ENCODE measurements around the gene XRCC5. TPM values are rescaled to one million over a fixed set of nuclear protein-coding genes. Genes with fewer than 3 reads are reported as not detected.
A peak's percentile ranks its signal among the peaks of the same experiment; 100 is the strongest.

XRCC5 gene
- total RNA-seq, 1 experiment from 2014 or later = 322 TPM

DNA sequence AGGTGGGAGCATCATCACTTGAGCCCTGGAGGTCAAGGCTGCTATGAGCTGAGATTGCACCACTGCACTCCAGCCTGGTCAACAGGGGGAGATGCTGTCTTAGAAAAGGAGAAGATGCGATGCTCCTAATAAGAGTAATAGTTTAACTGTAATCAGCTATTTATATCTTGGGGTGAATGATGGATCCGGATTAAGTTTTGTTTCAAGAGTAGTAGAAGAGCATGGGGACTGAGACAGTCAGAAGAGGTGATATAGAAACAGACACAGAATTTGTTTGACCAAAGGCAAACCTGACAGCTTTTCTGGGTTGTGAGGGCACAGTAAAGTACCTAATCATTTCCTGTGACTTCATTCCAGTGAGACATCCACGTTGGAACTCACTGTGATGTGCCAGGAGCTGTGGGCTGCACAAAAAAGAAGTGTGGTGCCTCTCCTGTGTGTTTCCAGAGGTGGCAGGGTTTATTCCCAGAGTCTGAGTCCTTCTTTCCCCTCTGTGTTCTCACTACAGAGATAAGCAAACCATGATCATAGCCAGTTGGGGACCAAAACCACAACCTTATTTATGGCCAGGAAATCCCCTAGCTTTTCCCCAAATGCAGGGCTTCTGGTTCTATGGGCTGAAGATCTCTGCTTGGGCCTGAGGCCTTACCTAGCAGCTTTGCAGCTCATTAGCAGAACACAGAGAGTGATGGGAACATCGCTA lies 113.7 kb downstream of the XRCC5 start:
- no peak overlapping the region for H3K4me3 ChIP-seq (ENCODE audit: low read depth in 2 of 2, low read length in 2 of 2)
- no TSS peak for BruUV-seq (replicated peaks)
- in situ Hi-C loops (cut with HindIII; ENCODE audit: low pct_unique_long_range_greater_than_20kb, low sequenced_read_pairs) (no loop called here), intact Hi-C loops (cut with micrococcal nuclease; ENCODE audit: unreplicated experiment) (loop anchor here (5.0 kb wide), 1 partner anchor 180 kb away; no protein-coding TSS in a partner anchor)
- H3K4me1 ChIP-seq (ENCODE audit: control insufficient read depth, insufficient read depth, low read length) = 0 out of 2 replicates have a peak, but pooled peaks cover 3% of the 10 kb centered on the region
- CTCF ChIA-PET = interaction anchor here (1.3 kb wide), 1 partner anchor 182 kb away, joined by 4 read pairs; no protein-coding TSS in a partner anchor
- H3K9me3 ChIP-seq (ENCODE audit: control insufficient read depth, insufficient read depth, low read depth, low read length) = no peaks in the 10 kb centered on the region
- TF ChIP-seq, protein P1, sequence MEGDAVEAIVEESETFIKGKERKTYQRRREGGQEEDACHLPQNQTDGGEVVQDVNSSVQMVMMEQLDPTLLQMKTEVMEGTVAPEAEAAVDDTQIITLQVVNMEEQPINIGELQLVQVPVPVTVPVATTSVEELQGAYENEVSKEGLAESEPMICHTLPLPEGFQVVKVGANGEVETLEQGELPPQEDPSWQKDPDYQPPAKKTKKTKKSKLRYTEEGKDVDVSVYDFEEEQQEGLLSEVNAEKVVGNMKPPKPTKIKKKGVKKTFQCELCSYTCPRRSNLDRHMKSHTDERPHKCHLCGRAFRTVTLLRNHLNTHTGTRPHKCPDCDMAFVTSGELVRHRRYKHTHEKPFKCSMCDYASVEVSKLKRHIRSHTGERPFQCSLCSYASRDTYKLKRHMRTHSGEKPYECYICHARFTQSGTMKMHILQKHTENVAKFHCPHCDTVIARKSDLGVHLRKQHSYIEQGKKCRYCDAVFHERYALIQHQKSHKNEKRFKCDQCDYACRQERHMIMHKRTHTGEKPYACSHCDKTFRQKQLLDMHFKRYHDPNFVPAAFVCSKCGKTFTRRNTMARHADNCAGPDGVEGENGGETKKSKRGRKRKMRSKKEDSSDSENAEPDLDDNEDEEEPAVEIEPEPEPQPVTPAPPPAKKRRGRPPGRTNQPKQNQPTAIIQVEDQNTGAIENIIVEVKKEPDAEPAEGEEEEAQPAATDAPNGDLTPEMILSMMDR (IDR thresholded peaks at IDR 0.05) = peak; percentile 63
- TF ChIP-seq TCF7L2 (IDR thresholded peaks at IDR 0.05; ENCODE audit: low read depth, low read length) = no peak
- no peaks in the 10 kb centered on the region for H3K36me3 ChIP-seq (ENCODE audit: control insufficient read depth, insufficient read depth, low read length)
- H3K27me3 ChIP-seq (ENCODE audit: control insufficient read depth, insufficient read depth, low read length) = no peaks in the 10 kb centered on the region
- H3K27ac ChIP-seq (ENCODE audit: low read length) = no peak overlapping the region
- POLR2A ChIA-PET = interaction anchor here (0.6 kb wide), 1 partner anchor 155 kb away, joined by 3 read pairs; no protein-coding TSS in a partner anchor
- peak; percentile 62 for ATAC-seq
- DNase-seq (ENCODE audit: low read depth, low spot score) = peak; percentile 33

DNA sequence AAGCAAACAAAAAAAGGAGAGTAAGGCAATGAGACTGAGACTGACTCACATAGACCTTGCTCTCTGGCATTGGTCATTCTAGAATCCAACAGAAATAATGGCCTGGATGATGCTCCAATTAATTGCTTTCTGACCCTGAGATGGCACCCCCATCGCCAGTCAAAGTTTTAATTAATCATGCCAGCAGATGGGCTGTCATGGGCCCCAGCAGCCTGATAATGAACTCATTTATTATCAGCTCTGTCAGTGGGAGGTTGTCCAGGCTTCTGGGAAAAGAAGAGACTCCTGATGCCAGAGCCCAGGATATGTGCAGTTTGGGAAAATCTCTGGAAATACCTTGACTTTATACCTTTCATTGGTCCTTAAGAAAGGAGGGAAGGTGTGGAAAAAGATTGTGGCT lies 115.2 kb downstream of the XRCC5 start:
- no peaks in the 10 kb centered on the region for H3K9me3 ChIP-seq (ENCODE audit: control insufficient read depth, insufficient read depth, low read depth, low read length)
- POLR2A ChIA-PET = no interaction called here
- no TSS peak for BruUV-seq (replicated peaks)
- no peak overlapping the region for H3K27ac ChIP-seq (ENCODE audit: low read length)
- intact Hi-C loops (cut with micrococcal nuclease; ENCODE audit: unreplicated experiment) = loop anchor here (5.0 kb wide), 1 partner anchor 178 kb away; no protein-coding TSS in a partner anchor
- H3K27me3 ChIP-seq (ENCODE audit: control insufficient read depth, insufficient read depth, low read length) = no peaks in the 10 kb centered on the region
- CTCF ChIA-PET = no interaction called here
- no peaks in the 10 kb centered on the region for H3K4me1 ChIP-seq (ENCODE audit: control insufficient read depth, insufficient read depth, low read length)
- DNase-seq (ENCODE audit: low read depth, low spot score) = no peak
- ATAC-seq = no peak
- in situ Hi-C loops (cut with HindIII; ENCODE audit: low pct_unique_long_range_greater_than_20kb, low sequenced_read_pairs) = no loop called here
- no peak overlapping the region for H3K4me3 ChIP-seq (ENCODE audit: low read depth in 2 of 2, low read length in 2 of 2)
- H3K36me3 ChIP-seq (ENCODE audit: control insufficient read depth, insufficient read depth, low read length) = no peaks in the 10 kb centered on the region
- TF ChIP-seq SIN3A (IDR thresholded peaks at IDR 0.05; ENCODE audit: borderline replicate concordance, insufficient read depth, low read depth, low read length) = no peak
- TF ChIP-seq, protein P2, sequence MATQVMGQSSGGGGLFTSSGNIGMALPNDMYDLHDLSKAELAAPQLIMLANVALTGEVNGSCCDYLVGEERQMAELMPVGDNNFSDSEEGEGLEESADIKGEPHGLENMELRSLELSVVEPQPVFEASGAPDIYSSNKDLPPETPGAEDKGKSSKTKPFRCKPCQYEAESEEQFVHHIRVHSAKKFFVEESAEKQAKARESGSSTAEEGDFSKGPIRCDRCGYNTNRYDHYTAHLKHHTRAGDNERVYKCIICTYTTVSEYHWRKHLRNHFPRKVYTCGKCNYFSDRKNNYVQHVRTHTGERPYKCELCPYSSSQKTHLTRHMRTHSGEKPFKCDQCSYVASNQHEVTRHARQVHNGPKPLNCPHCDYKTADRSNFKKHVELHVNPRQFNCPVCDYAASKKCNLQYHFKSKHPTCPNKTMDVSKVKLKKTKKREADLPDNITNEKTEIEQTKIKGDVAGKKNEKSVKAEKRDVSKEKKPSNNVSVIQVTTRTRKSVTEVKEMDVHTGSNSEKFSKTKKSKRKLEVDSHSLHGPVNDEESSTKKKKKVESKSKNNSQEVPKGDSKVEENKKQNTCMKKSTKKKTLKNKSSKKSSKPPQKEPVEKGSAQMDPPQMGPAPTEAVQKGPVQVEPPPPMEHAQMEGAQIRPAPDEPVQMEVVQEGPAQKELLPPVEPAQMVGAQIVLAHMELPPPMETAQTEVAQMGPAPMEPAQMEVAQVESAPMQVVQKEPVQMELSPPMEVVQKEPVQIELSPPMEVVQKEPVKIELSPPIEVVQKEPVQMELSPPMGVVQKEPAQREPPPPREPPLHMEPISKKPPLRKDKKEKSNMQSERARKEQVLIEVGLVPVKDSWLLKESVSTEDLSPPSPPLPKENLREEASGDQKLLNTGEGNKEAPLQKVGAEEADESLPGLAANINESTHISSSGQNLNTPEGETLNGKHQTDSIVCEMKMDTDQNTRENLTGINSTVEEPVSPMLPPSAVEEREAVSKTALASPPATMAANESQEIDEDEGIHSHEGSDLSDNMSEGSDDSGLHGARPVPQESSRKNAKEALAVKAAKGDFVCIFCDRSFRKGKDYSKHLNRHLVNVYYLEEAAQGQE (IDR thresholded peaks at IDR 0.05; ENCODE audit: insufficient read depth in 1 of 2, low read depth in 2 of 2, low read length in 1 of 2) = no peak
- TF ChIP-seq TCF7L2 (IDR thresholded peaks at IDR 0.05; ENCODE audit: low read depth, low read length) = no peak
- TF ChIP-seq, protein P1 (IDR thresholded peaks at IDR 0.05) = no peak
- no peak for TF ChIP-seq POLR2AphosphoS5 (IDR thresholded peaks at IDR 0.05; ENCODE audit: low read depth, low read length)
